Activated CD4-positive, alpha-beta T cell treated with anti-CD3 and anti-CD28 coated beads, Interleukin-2, amount 10 ng/mL, durations not matched to agents 24 days and 14 days (primary cell): Measurements from ENCODE around the gene RCHY1. TPM values are rescaled to one million over a fixed set of nuclear protein-coding genes. Genes with fewer than 3 reads are reported as not detected.
"Not testable (repeated sequence)": the region's sequence is repeated elsewhere in the genome, so short reads cannot be mapped to it uniquely, and the experiment has no call there.

ENCODE experiments used
- DNase-seq: peaks from one replicate; pipeline ENCODE4 v3.0.0; 2022
- H3K27ac Mint-ChIP-seq: one replicate; pipeline ENCODE4 v1.8.0; 2022; ENCODE audit warnings: mild to moderate bottlenecking, mixed read lengths
- H3K27me3 Mint-ChIP-seq: one replicate; pipeline ENCODE4 v1.8.0; 2022; ENCODE audit warnings: mixed read lengths
- H3K36me3 Mint-ChIP-seq: one replicate; pipeline ENCODE4 v1.8.0; 2022; ENCODE audit warnings: low read depth, mild to moderate bottlenecking, mixed read lengths
- H3K4me1 Mint-ChIP-seq: one replicate; pipeline ENCODE4 v1.8.0; 2021; ENCODE audit warnings: mixed read lengths
- H3K4me3 Mint-ChIP-seq: one replicate; pipeline ENCODE4 v1.8.0; 2022; ENCODE audit warnings: mild to moderate bottlenecking, moderate library complexity, mixed read lengths
- H3K9me3 Mint-ChIP-seq: one replicate; pipeline ENCODE4 v1.8.0; 2021; ENCODE audit warnings: mixed read lengths
- intact Hi-C: fragments of 100-400 bp; cut with micrococcal nuclease; formaldehyde crosslinking; loops from one replicate; pipeline ENCODE4 v1.15.1; 2023
- total RNA-seq: library from RNA; stranded (reverse); gene quantifications from 2 replicates; pipeline ENCODE4 v1.2.3, GENCODE V29; 2022

RCHY1 gene
- total RNA-seq, 1 donor from 2014 or later: 22.4 TPM

GRCh38 chr4:75533339-75533887 lies 19.2 kb upstream of the RCHY1 start:
- H3K27me3 Mint-ChIP-seq, H3K4me1 Mint-ChIP-seq, H3K4me3 Mint-ChIP-seq, H3K27ac Mint-ChIP-seq, DNase-seq, H3K9me3 Mint-ChIP-seq, intact Hi-C loops: not testable (repeated sequence)
- peaks cover 49% of the 10 kb centered on the region for H3K36me3 Mint-ChIP-seq

GRCh38 chr4:75531536-75532143 lies 17.4 kb upstream of the RCHY1 start:
- intact Hi-C loops, H3K4me1 Mint-ChIP-seq, H3K4me3 Mint-ChIP-seq, H3K27me3 Mint-ChIP-seq, DNase-seq, H3K27ac Mint-ChIP-seq, H3K9me3 Mint-ChIP-seq: not testable (repeated sequence)
- H3K36me3 Mint-ChIP-seq: peaks cover 56% of the 10 kb centered on the region

DNA sequence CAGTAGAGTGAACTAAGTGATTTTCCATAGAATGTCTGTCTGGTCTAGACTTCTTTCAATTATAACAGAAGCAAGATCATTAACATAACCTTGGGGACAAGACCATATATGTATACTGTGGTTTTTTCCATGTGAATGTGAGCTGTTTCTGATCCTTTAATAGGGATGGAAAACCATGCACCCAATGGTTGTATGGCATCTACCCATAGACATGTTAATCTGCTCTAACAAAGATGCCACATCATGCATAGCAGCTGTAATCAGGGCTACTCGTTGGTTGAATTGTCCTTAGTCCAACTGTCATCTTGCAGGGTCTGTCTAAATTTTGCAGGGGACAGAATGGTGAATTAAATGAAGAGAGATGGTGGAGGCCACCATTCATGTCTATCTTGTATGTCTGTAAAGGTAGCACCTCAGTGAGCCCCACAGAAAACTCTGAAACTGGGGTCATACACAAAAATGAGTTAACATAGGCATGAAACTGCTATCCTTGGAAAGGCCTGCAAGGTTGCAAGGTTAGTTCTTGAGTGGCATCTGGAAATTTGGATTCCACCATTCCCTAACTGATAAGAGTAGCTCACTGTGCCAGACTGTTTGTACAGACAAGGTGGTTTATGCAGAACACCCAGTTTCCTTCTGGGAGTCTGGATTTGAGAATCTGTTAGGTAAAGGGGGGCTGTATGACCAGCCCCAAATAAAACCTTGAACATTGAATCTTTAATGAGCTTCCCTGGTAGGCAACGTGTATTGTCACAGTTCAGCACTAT lies 16.5 kb upstream of the RCHY1 start:
- H3K27ac Mint-ChIP-seq: no peak overlapping the region
- no peak for DNase-seq
- H3K4me3 Mint-ChIP-seq: no peak overlapping the region
- H3K36me3 Mint-ChIP-seq: peaks cover 60% of the 10 kb centered on the region
- H3K9me3 Mint-ChIP-seq: peaks cover 9% of the 10 kb centered on the region
- H3K27me3 Mint-ChIP-seq: no peaks in the 10 kb centered on the region
- intact Hi-C loops: no loop called here
- H3K4me1 Mint-ChIP-seq: no peaks in the 10 kb centered on the region

DNA sequence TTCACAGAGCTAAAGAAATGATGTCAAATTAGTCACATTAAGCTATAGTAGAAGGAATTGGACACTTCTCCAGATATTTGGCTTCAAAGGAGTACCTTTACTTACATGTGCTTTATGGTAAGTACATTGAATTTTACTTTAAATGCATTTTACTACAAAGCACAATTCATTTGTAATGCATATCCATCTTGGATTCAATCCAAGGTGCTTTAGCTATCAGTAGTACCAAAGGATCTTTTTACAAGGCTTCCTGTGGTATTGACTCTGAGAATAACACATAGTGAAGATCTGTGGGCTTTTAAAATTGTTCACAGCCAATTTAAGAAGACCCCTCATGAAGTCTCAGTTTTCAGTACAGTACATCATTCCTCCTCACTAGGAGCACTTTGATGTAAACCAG lies 13.3 kb upstream of the RCHY1 start:
- peaks cover 9% of the 10 kb centered on the region for H3K9me3 Mint-ChIP-seq
- peaks cover 4% of the 10 kb centered on the region for H3K4me1 Mint-ChIP-seq
- DNase-seq: no peak
- H3K4me3 Mint-ChIP-seq: no peak overlapping the region
- peaks cover 60% of the 10 kb centered on the region for H3K36me3 Mint-ChIP-seq
- intact Hi-C loops: no loop called here
- no peaks in the 10 kb centered on the region for H3K27me3 Mint-ChIP-seq
- H3K27ac Mint-ChIP-seq: no peak overlapping the region

DNA sequence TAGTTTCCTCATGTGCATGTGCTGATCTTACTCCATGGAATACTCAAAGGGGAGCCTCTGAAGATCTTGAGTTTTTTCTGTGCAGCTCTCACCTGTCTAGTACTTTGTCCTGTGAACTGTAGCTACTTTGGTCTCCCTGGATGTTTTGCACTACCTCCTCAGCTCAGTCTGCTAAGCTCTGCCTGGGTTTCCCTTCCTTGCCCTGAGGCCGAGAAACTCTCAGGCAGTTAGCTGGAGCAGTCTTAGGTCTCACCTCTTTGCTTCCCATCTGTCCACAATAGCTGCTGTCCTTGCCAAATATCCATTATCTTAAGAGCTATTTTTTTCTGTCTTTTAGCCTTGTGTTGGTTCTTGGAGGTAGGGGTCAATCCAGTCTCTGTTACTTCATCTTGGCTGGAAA lies 11.7 kb upstream of the RCHY1 start:
- Mint-ChIP-seq H3K9me3 (peaks cover 4% of the 10 kb centered on the region), H3K27me3 (no peaks in the 10 kb centered on the region), H3K27ac (no peak overlapping the region), H3K4me1 (peaks cover 6% of the 10 kb centered on the region), H3K4me3 (no peak overlapping the region), H3K36me3 (peaks cover 51% of the 10 kb centered on the region)
- no peak for DNase-seq
- intact Hi-C loops: no loop called here

GRCh38 chr4:75525086-75525485 lies 10.9 kb upstream of the RCHY1 start:
- DNase-seq: no peak
- intact Hi-C loops: no loop called here
- H3K36me3 Mint-ChIP-seq: peaks cover 52% of the 10 kb centered on the region
- H3K4me3 Mint-ChIP-seq: no peak overlapping the region
- H3K9me3 Mint-ChIP-seq: no peaks in the 10 kb centered on the region
- H3K4me1 Mint-ChIP-seq: peaks cover 7% of the 10 kb centered on the region
- no peak overlapping the region for H3K27ac Mint-ChIP-seq
- H3K27me3 Mint-ChIP-seq: no peaks in the 10 kb centered on the region

DNA sequence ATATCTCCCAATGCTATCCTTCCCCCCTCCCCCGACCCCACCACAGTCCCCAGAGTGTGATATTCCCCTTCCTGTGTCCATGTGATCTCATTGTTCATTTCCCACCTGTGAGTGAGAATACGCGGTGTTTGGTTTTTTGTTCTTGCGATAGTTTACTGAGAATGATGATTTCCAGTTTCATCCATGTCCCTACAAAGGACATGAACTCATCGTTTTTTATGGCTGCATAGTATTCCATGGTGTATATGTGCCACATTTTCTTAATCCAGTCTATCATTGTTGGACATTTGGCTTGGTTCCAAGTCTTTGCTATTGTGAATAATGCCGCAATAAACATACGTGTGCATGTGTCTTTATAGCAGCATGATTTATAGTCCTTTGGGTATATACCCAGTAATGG lies 5.2 kb upstream of the RCHY1 start:
- H3K9me3 Mint-ChIP-seq, H3K27ac Mint-ChIP-seq, H3K27me3 Mint-ChIP-seq, H3K4me3 Mint-ChIP-seq, DNase-seq: not testable (repeated sequence)
- peaks cover 19% of the 10 kb centered on the region for H3K4me1 Mint-ChIP-seq
- H3K36me3 Mint-ChIP-seq: peaks cover 51% of the 10 kb centered on the region
- intact Hi-C loops: loop anchor here (10.0 kb wide), 1 partner anchor 1365 kb away; the partner anchor contains the start of gene MTHFD2L

DNA sequence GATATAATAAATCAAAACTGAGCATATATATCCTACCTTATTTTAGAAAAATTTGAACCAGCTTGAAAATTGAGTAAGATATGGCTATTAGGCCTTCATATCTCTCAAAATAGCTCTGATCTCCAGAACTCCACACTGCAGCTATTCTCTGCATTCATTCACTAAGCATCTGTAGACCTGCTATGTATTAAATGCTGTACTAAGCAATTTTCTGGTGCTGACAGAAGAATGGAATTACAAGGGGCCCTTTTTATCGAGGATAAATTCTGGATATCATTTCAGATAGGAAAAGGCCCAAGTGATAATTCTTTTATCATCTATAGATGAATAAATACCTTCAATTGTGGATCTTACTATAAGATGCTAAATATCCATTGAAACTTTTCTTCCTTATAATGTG lies 1.9 kb upstream of the RCHY1 start:
- intact Hi-C loops: loop anchor here (10.0 kb wide), 1 partner anchor 1361 kb away; the partner anchor contains the start of gene MTHFD2L
- no peak for DNase-seq

DNA sequence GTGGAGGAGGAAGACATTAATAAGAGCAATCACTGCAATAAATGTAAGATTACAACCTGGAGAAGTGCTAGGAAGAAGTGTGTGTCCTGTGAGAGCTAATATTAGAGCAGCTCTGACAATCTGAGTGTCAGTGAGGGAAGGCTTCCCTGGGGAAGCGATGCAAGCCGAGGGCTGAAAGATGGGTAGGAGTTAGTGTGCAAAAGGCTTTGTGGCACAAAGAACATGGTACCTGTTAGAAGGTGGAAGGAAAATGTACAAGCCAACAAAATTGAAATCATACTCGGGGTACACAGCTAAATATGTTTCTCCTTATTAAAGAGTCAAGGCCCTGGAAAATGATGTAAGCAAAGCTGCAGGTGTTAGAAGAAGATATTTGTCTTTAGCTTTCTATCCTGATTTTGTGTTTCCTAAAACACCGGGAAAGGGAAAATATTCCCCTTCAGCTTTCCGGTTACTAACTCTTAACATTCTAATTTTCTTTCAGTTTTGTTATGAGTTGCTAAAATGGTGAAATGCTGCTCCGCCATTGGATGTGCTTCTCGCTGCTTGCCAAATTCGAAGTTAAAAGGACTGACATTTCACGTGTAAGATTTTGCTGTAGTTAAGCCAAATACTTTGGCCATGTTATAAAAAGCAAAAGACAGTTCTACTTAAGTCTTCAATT lies 878 bp upstream of the RCHY1 start:
- Mint-ChIP-seq H3K4me3 (no peak overlapping the region), H3K27ac (peak overlapping the region; percentile 99), H3K4me1 (peaks cover 24% of the 10 kb centered on the region), H3K27me3 (no peaks in the 10 kb centered on the region), H3K9me3 (no peaks in the 10 kb centered on the region), H3K36me3 (peaks cover 31% of the 10 kb centered on the region)
- peak; percentile 68 for DNase-seq
- intact Hi-C loops: loop anchor here (1.0 to 10.0 kb wide), 6 partner anchors 137 to 1562 kb away; partner anchors contain the start of genes CCNI, G3BP2, MTHFD2L and NUP54

More for the DNA sequence above, 1.9 kb upstream of the RCHY1 start:
- no peaks in the 10 kb centered on the region for H3K27me3 Mint-ChIP-seq
- no peaks in the 10 kb centered on the region for H3K9me3 Mint-ChIP-seq
- peaks cover 34% of the 10 kb centered on the region for H3K36me3 Mint-ChIP-seq
- H3K4me1 Mint-ChIP-seq: peaks cover 17% of the 10 kb centered on the region
- H3K27ac Mint-ChIP-seq: no peak overlapping the region
- H3K4me3 Mint-ChIP-seq: no peak overlapping the region

- intact Hi-C loops: loop anchor here (1.0 to 10.0 kb wide), 6 partner anchors 139 to 1564 kb away; partner anchors contain the start of genes CCNI, G3BP2, MTHFD2L and NUP54
- Mint-ChIP-seq H3K4me3 (no peak overlapping the region), H3K27ac (peak overlapping the region; percentile 99), H3K9me3 (no peaks in the 10 kb centered on the region), H3K4me1 (peaks cover 33% of the 10 kb centered on the region), H3K36me3 (peaks cover 28% of the 10 kb centered on the region), H3K27me3 (no peaks in the 10 kb centered on the region)
- no peak for DNase-seq
Observed at GRCh38 chr4:75513526-75514130, 575 bp downstream of the RCHY1 start.

- peaks cover 33% of the 10 kb centered on the region for H3K4me1 Mint-ChIP-seq
- no peak overlapping the region for H3K4me3 Mint-ChIP-seq
- no peaks in the 10 kb centered on the region for H3K9me3 Mint-ChIP-seq
- H3K27ac Mint-ChIP-seq: peak overlapping the region; percentile 69
- H3K36me3 Mint-ChIP-seq: peaks cover 24% of the 10 kb centered on the region
- H3K27me3 Mint-ChIP-seq: no peaks in the 10 kb centered on the region
- DNase-seq: no peak
- intact Hi-C loops: loop anchor here (5.0 to 10.0 kb wide), 3 partner anchors 140 to 1565 kb away; partner anchors contain the start of genes CCNI and MTHFD2L
Observed at GRCh38 chr4:75512386-75513211, 1.6 kb downstream of the RCHY1 start.

DNA sequence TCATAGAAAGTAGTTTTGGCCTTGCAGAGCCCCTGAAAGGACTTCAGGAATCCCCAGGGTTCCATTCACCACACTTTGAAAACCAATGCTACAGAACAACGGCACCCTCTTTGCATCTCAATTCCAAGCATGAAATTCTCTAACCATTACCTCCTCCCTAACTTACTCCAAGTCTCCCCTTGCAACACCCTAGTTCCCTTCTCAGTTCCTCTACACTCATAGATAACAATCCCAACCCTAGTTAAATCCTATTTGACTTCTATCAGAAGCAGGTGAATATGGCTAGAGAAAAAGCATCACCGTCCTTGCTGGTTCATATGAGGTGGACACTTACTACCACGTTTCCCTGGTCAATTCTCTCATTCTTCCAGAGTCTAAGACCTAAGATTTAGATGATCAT lies 2.4 kb downstream of the RCHY1 start:
- Mint-ChIP-seq H3K27me3 (no peaks in the 10 kb centered on the region), H3K4me1 (peaks cover 31% of the 10 kb centered on the region), H3K9me3 (no peaks in the 10 kb centered on the region), H3K4me3 (no peak overlapping the region), H3K36me3 (peaks cover 26% of the 10 kb centered on the region), H3K27ac (no peak overlapping the region)
- intact Hi-C loops: loop anchor here (5.0 to 10.0 kb wide), 3 partner anchors 140 to 1565 kb away; partner anchors contain the start of genes CCNI and MTHFD2L
- DNase-seq: no peak

GRCh38 chr4:75509592-75509991 lies 4.6 kb downstream of the RCHY1 start:
- H3K27ac Mint-ChIP-seq, DNase-seq, H3K9me3 Mint-ChIP-seq, intact Hi-C loops, H3K4me3 Mint-ChIP-seq, H3K27me3 Mint-ChIP-seq: not testable (repeated sequence)
- Mint-ChIP-seq H3K36me3 (peaks cover 39% of the 10 kb centered on the region), H3K4me1 (peaks cover 27% of the 10 kb centered on the region)
